ENCODE measurements around the gene GLI3.

DNA sequence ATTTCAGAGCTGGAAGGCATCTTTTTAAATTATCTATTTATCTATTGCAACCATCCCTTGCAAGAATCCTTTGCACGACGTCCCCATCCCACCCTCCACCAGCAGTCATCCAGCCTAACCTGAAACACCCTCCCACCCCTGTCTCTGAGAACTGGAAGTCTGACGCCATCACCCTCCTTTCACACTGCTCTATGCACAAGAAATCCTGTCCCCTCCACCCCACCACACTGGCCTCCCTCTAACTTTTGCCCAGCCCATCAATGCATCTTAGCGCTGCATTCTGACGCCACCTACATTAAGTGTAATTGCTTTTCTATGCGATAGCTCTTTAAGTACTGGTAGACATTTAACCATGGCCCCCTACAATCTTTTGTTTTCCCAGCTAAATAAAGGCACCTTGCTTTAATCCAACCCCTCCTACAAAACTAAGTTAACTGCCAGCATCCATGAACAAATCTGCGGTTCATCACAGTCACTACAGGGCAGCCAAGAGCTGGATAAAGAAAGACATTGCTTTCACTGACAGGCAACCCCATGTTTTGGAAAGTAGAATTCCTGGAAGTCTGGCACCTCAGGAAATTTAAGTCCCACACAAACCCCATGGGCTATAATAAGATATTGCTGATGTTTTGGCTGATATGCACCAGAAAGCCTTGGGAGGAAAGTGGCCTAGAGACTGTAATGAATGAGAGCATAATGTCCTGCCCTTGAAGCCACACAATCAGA is 128.0 kb downstream of the GLI3 start:
- TF ChIP-seq, protein P1, sequence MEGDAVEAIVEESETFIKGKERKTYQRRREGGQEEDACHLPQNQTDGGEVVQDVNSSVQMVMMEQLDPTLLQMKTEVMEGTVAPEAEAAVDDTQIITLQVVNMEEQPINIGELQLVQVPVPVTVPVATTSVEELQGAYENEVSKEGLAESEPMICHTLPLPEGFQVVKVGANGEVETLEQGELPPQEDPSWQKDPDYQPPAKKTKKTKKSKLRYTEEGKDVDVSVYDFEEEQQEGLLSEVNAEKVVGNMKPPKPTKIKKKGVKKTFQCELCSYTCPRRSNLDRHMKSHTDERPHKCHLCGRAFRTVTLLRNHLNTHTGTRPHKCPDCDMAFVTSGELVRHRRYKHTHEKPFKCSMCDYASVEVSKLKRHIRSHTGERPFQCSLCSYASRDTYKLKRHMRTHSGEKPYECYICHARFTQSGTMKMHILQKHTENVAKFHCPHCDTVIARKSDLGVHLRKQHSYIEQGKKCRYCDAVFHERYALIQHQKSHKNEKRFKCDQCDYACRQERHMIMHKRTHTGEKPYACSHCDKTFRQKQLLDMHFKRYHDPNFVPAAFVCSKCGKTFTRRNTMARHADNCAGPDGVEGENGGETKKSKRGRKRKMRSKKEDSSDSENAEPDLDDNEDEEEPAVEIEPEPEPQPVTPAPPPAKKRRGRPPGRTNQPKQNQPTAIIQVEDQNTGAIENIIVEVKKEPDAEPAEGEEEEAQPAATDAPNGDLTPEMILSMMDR (IDR thresholded peaks at IDR 0.05 in 8 of 11, conservative IDR thresholded peaks at IDR 0.05 in 3 of 11) = no peak
- TF ChIP-seq POLR2A (IDR thresholded peaks at IDR 0.05) = no peak
- no peak for TF ChIP-seq POLR2AphosphoS5 (IDR thresholded peaks at IDR 0.05)

Measured in spleen (tissue), 7 donors.